ENCODE data around the gene LRP2.
"Not testable (repeated sequence)": the region's sequence is repeated elsewhere in the genome, so short reads cannot be mapped to it uniquely, and the experiment has no call there.

The LRP2 gene

GRCh38 chr2:169315357-169315756 lies 47.0 kb downstream of the LRP2 start:
- Histone ChIP-seq H3K14ac (ENCODE audit: low read length) (no peak overlapping the region), H3K27me3 (ENCODE audit: control insufficient read depth in 3 of 3, insufficient read depth in 3 of 3, low read depth in 1 of 3, low read length in 3 of 3) (no peaks in the 10 kb centered on the region), H2BK15ac (ENCODE audit: low read length) (no peak overlapping the region), H2BK120ac (ENCODE audit: low read depth, low read length) (no peak overlapping the region), H3K4ac (ENCODE audit: low read length) (no peak overlapping the region), H3K4me3 (ENCODE audit: low read length in 2 of 2) (no peak overlapping the region), H3K36me3 (replicated peaks in 1 of 2; ENCODE audit: control insufficient read depth in 2 of 2, insufficient read depth in 2 of 2, low read length in 2 of 2) (peaks cover 41 to 73% of the 10 kb centered on the region in 2 donors), H3K9ac (ENCODE audit: low read depth, low read length, poor library complexity) (no peak overlapping the region), H3K9me3 (replicated peaks in 1 of 2; ENCODE audit: control insufficient read depth in 2 of 2, insufficient read depth in 1 of 2, low read depth in 1 of 2, low read length in 2 of 2) (peaks cover 11 to 14% of the 10 kb centered on the region in 2 donors), H3K27ac (replicated peaks; ENCODE audit: low read length) (no peak overlapping the region), H3K4me1 (ENCODE audit: control insufficient read depth in 2 of 2, insufficient read depth in 1 of 2, low read depth in 1 of 2, low read length in 2 of 2) (no peaks in the 10 kb centered on the region), H3K4me2 (ENCODE audit: insufficient read depth, low read length, poor library complexity, severe bottlenecking) (no peak overlapping the region), H2AK5ac (ENCODE audit: low read depth, low read length) (no peak overlapping the region), H4K8ac (ENCODE audit: low read depth, low read length) (no peak overlapping the region), H3K79me1 (ENCODE audit: low read depth, low read length) (peaks cover 4% of the 10 kb centered on the region), H2BK12ac (ENCODE audit: low read length) (no peak overlapping the region), H2AFZ (ENCODE audit: low read length) (no peak overlapping the region), H3K23ac (ENCODE audit: low read depth, low read length, poor library complexity) (no peak overlapping the region), H3K18ac (ENCODE audit: low read length) (no peak overlapping the region), H2BK5ac (ENCODE audit: low read length) (no peak overlapping the region), H4K91ac (ENCODE audit: low read depth, low read length, poor library complexity) (no peak overlapping the region)
- DNase-seq (ENCODE audit: low spot score), result no peak
- WGBS, 2 donors (ENCODE audit: extremely low coverage in 2 of 2, insufficient read length in 2 of 2, insufficient replicate concordance in 1 of 2), result no CpG with 5 or more reads among the region's 3 CpGs

GRCh38 chr2:169308349-169308748 lies 54.0 kb downstream of the LRP2 start:
- H2BK120ac ChIP-seq (ENCODE audit: low read depth, low read length); H3K9ac ChIP-seq (ENCODE audit: low read depth, low read length, poor library complexity); H3K27ac ChIP-seq (replicated peaks; ENCODE audit: low read length); H4K8ac ChIP-seq (ENCODE audit: low read depth, low read length); H2AFZ ChIP-seq (ENCODE audit: low read length); H4K91ac ChIP-seq (ENCODE audit: low read depth, low read length, poor library complexity); H3K14ac ChIP-seq (ENCODE audit: low read length); DNase-seq (ENCODE audit: low spot score); H3K18ac ChIP-seq (ENCODE audit: low read length); H2BK15ac ChIP-seq (ENCODE audit: low read length); H2BK5ac ChIP-seq (ENCODE audit: low read length); H3K4me3 ChIP-seq (ENCODE audit: low read length in 2 of 2); H3K27me3 ChIP-seq (ENCODE audit: control insufficient read depth in 3 of 3, insufficient read depth in 3 of 3, low read depth in 1 of 3, low read length in 3 of 3); H3K4me2 ChIP-seq (ENCODE audit: insufficient read depth, low read length, poor library complexity, severe bottlenecking); H2BK12ac ChIP-seq (ENCODE audit: low read length); H3K4me1 ChIP-seq (ENCODE audit: control insufficient read depth in 2 of 2, insufficient read depth in 1 of 2, low read depth in 1 of 2, low read length in 2 of 2); H2AK5ac ChIP-seq (ENCODE audit: low read depth, low read length); H3K4ac ChIP-seq (ENCODE audit: low read length); H3K79me1 ChIP-seq (ENCODE audit: low read depth, low read length); H3K23ac ChIP-seq (ENCODE audit: low read depth, low read length, poor library complexity): not testable (repeated sequence)
- no CpG with 5 or more reads among the region's 5 CpGs for WGBS, 2 donors (ENCODE audit: extremely low coverage in 2 of 2, insufficient read length in 2 of 2, insufficient replicate concordance in 1 of 2)
- Histone ChIP-seq H3K9me3 (replicated peaks in 1 of 2; ENCODE audit: control insufficient read depth in 2 of 2, insufficient read depth in 1 of 2, low read depth in 1 of 2, low read length in 2 of 2) (peaks cover 7 to 12% of the 10 kb centered on the region in 2 donors), H3K36me3 (replicated peaks in 1 of 2; ENCODE audit: control insufficient read depth in 2 of 2, insufficient read depth in 2 of 2, low read length in 2 of 2) (peaks cover 13 to 44% of the 10 kb centered on the region in 2 donors)

- not testable (repeated sequence) for H2BK15ac ChIP-seq (ENCODE audit: low read length); H3K27me3 ChIP-seq (ENCODE audit: control insufficient read depth in 3 of 3, insufficient read depth in 3 of 3, low read depth in 1 of 3, low read length in 3 of 3); H3K4me2 ChIP-seq (ENCODE audit: insufficient read depth, low read length, poor library complexity, severe bottlenecking); H3K79me1 ChIP-seq (ENCODE audit: low read depth, low read length); DNase-seq (ENCODE audit: low spot score); H3K9ac ChIP-seq (ENCODE audit: low read depth, low read length, poor library complexity); H3K18ac ChIP-seq (ENCODE audit: low read length); H3K4me3 ChIP-seq (ENCODE audit: low read length in 2 of 2); H4K91ac ChIP-seq (ENCODE audit: low read depth, low read length, poor library complexity); H4K8ac ChIP-seq (ENCODE audit: low read depth, low read length); H2BK12ac ChIP-seq (ENCODE audit: low read length); H3K27ac ChIP-seq (replicated peaks; ENCODE audit: low read length); H3K23ac ChIP-seq (ENCODE audit: low read depth, low read length, poor library complexity); H2AFZ ChIP-seq (ENCODE audit: low read length); H3K14ac ChIP-seq (ENCODE audit: low read length); H2BK5ac ChIP-seq (ENCODE audit: low read length); H2AK5ac ChIP-seq (ENCODE audit: low read depth, low read length); H3K4ac ChIP-seq (ENCODE audit: low read length); H2BK120ac ChIP-seq (ENCODE audit: low read depth, low read length)
- H3K9me3 ChIP-seq (replicated peaks in 1 of 2; ENCODE audit: control insufficient read depth in 2 of 2, insufficient read depth in 1 of 2, low read depth in 1 of 2, low read length in 2 of 2), result peaks cover 7 to 12% of the 10 kb centered on the region in 2 donors
- peaks cover 9 to 15% of the 10 kb centered on the region in 2 donors for H3K4me1 ChIP-seq (ENCODE audit: control insufficient read depth in 2 of 2, insufficient read depth in 1 of 2, low read depth in 1 of 2, low read length in 2 of 2)
- no CpG with 5 or more reads among the region's 4 CpGs for WGBS, 2 donors (ENCODE audit: extremely low coverage in 2 of 2, insufficient read length in 2 of 2, insufficient replicate concordance in 1 of 2)
- peaks cover 11 to 41% of the 10 kb centered on the region in 2 donors for H3K36me3 ChIP-seq (replicated peaks in 1 of 2; ENCODE audit: control insufficient read depth in 2 of 2, insufficient read depth in 2 of 2, low read length in 2 of 2)
Observed at GRCh38 chr2:169304689-169305088, 57.6 kb downstream of the LRP2 start.

GRCh38 chr2:169303579-169304305 lies 58.6 kb downstream of the LRP2 start:
- H2BK120ac ChIP-seq (ENCODE audit: low read depth, low read length), result no peak overlapping the region
- peaks cover 7 to 12% of the 10 kb centered on the region in 2 donors for H3K9me3 ChIP-seq (replicated peaks in 1 of 2; ENCODE audit: control insufficient read depth in 2 of 2, insufficient read depth in 1 of 2, low read depth in 1 of 2, low read length in 2 of 2)

More at GRCh38 chr2:169303579-169304305, 58.6 kb downstream of the LRP2 start:
- H3K36me3 ChIP-seq (replicated peaks in 1 of 2; ENCODE audit: control insufficient read depth in 2 of 2, insufficient read depth in 2 of 2, low read length in 2 of 2), result peaks cover 11 to 41% of the 10 kb centered on the region in 2 donors
- no peak overlapping the region for H3K4ac ChIP-seq (ENCODE audit: low read length)
- no peak overlapping the region for H4K91ac ChIP-seq (ENCODE audit: low read depth, low read length, poor library complexity)
- peak overlapping the region; percentile 83 for H3K27ac ChIP-seq (replicated peaks; ENCODE audit: low read length)
- H2BK5ac ChIP-seq (ENCODE audit: low read length), result no peak overlapping the region
- H2BK15ac ChIP-seq (ENCODE audit: low read length), result no peak overlapping the region
- H3K4me2 ChIP-seq (ENCODE audit: insufficient read depth, low read length, poor library complexity, severe bottlenecking), result no peak overlapping the region
- no CpG with 5 or more reads among the region's 4 CpGs for WGBS, 2 donors (ENCODE audit: extremely low coverage in 2 of 2, insufficient read length in 2 of 2, insufficient replicate concordance in 1 of 2)
- DNase-seq (ENCODE audit: low spot score), result no peak
- no peak overlapping the region for H2BK12ac ChIP-seq (ENCODE audit: low read length)
- no peak overlapping the region for H2AFZ ChIP-seq (ENCODE audit: low read length)
- H3K4me1 ChIP-seq (ENCODE audit: control insufficient read depth in 2 of 2, insufficient read depth in 1 of 2, low read depth in 1 of 2, low read length in 2 of 2), result peaks cover 14 to 15% of the 10 kb centered on the region in 2 donors
- no peak overlapping the region for H3K4me3 ChIP-seq (ENCODE audit: low read length in 2 of 2)
- no peak overlapping the region for H3K23ac ChIP-seq (ENCODE audit: low read depth, low read length, poor library complexity)
- no peak overlapping the region for H4K8ac ChIP-seq (ENCODE audit: low read depth, low read length)
- H3K9ac ChIP-seq (ENCODE audit: low read depth, low read length, poor library complexity), result no peak overlapping the region
- H3K27me3 ChIP-seq (ENCODE audit: control insufficient read depth in 3 of 3, insufficient read depth in 3 of 3, low read depth in 1 of 3, low read length in 3 of 3), result no peaks in the 10 kb centered on the region
- H3K18ac ChIP-seq (ENCODE audit: low read length), result no peak overlapping the region
- no peak overlapping the region for H2AK5ac ChIP-seq (ENCODE audit: low read depth, low read length)
- no peaks in the 10 kb centered on the region for H3K79me1 ChIP-seq (ENCODE audit: low read depth, low read length)
- no peak overlapping the region for H3K14ac ChIP-seq (ENCODE audit: low read length)

Data from neuronal stem cell (in vitro differentiated cells).